A673 (cell line): ENCODE data around the gene SDC4.

ENCODE experiments used
- CTCF ChIP-seq: fragments of 300-800, 200-600 bp; sonication (generic); conservative IDR thresholded peaks from 2 replicates; pipeline ENCODE4 v1.5.1; 2017; ENCODE audit warnings: low read depth, mild to moderate bottlenecking, antibody characterized with exemption, low read length, moderate library complexity, mixed read lengths
- EZH2 ChIP-seq: fragments of 200-600 bp; sonication (generic); IDR thresholded peaks from 2 replicates; pipeline ENCODE4 v1.6.1; 2017; ENCODE audit warnings: borderline replicate concordance, low read depth, mild to moderate bottlenecking, mixed read lengths, antibody characterized with exemption, low read length; ENCODE audit not compliant: poor library complexity, severe bottlenecking

DNA sequence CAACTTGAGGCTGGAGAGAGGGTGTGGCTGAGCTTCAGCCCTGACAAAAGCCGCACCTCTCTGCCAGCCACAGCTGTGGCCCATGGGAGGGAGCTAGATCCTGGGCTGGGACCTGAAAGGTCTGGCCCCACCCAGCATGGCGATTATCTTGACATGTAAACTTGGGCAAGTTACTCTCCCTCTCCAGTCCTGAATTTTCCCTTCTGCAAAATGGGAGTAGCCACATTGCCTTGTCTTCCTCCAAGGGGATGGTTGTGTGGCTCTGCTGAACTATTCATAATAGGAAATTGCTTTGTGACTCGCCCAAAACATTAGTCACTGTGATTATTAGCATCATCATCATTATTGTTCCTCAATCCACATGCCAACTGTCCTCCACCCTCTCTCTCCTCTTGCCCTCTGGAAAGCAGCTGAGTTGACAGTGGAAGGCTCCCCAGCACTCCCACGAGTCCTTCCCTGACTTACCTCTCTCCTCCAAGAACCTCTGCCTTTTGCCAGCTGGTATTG, 64.6 kb downstream of the SDC4 start:
- TF ChIP-seq EZH2 (no peak), CTCF (no peak)
